Inflammatory macrophage treated with lipopolysaccharide for 4 hours (primary cell): Measurements from ENCODE around the gene MAN1B1.
A peak's percentile ranks its signal among the peaks of the same experiment; 100 is the strongest.

Experiments used
- DNase-seq: peaks from one replicate; pipeline ENCODE4 v3.0.0-alpha.2; 2020

The MAN1B1 gene

DNA sequence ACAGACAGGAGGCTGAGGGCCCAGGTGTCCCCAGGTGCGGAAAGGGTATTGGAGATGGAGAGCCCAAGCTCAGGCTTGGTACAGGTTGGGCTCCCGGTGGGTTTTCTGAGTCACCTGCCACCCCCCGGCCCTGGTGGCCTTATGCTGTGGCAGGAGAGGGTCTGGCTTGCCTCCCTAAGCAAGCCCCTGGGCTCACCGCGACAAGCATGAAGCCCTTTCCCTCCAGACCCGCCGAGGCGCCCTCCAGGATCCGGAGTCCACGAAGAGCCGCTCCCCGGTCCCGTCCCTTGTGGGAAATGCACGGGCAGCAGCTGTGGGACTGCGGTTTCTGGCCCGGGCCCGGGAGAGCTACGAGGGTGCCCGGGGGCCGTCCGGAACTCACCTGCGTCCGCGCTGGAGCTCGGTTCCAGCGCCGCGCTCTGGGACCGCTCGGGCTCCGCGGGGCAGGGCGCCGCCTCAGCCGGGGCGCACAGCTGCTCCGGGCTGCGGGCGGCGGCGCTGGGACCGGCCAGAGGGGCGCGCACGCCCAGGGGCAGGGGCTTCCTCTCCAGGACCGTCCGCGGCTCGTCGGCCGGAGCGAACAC is 17.2 kb upstream of the MAN1B1 start:
- no peak for DNase-seq

DNA sequence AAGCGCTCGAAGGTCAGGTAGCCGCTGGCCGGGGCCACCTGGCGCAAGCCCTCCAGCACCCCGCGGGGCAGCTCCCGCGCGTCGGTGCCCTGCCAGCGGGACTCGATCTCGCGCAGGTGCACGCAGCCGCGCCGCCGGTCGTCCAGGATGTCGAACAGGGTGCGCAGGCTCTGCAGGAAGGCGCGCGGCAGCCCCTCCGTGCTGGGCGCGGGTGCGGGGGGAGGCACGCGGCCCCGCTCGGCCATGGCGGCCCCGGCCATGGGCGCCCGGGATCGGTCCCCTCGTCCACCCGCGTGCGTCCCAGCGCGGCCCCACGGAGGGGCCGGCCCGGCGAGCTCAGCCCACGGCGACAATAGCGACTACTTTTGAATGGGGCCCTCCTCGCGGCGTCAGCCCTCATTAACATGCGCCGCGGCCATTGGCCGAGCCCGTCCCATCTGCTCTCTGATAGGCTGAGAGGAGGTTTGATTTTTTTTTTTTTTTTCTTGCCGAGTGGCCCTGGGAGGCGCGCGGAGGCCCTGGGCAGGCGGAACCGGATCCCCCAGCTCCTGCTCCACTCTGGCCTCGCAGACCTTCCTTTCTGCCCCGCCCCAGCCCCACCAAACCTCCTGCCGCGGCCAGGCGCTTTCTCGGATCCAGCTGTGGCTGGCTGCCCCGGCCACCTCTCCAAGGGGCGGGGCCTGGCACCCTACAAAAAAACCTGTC is 16.4 kb upstream of the MAN1B1 start, which contains the start of gene SAPCD2:
SAPCD2 (minus strand) TSS at position 357 of the 705 bp plus-strand sequence; CDS start at position 260, 97 bp downstream.
- peak; percentile 93 for DNase-seq

GRCh38 chr9:137070906-137071275 is 15.9 kb upstream of the MAN1B1 start:
- DNase-seq: peak; percentile 14

DNA sequence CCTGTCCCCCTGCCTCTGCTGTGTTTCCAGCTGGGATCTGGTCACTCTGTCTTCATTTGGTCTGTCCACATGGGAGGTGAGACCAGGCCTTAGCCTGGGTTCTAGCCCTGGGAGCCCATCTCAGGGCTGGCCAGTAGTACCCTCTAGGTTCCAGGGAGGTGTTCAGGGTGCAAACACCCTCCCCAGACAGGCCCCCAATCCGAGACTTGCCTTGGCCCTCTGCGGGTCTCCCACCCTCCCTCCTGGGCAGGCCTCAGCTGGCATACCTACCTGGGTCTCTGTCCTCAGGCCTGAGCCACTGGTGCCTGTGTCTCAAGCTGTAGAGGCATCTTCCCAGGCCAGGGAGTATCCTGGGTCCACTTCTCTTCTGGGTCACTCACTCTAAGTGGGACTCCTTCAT is 15.5 kb upstream of the MAN1B1 start:
- no peak for DNase-seq

DNA sequence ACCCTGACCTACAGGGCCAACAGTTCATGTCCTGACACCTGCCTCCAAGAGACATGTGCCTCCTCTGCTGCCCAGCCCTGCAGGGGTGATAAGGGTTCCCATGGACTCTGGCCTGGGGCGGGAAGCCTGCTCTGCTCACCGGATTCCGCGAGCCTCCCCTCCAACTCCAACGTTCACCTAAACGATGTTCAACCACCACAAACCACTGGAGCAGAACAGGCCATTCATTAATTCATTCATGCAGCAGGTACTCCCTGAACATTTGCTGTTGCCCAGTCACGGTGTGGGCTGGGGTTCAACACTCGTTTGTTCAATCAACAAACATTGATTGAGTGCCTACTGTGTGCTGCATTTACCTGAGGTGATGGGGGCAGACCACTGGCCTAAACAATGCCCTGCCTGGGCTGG is 12.8 kb upstream of the MAN1B1 start:
- DNase-seq: no peak

- no peak for DNase-seq
These were observed 12.0 kb upstream of the MAN1B1 start for GRCh38 chr9:137074657-137075274.

DNA sequence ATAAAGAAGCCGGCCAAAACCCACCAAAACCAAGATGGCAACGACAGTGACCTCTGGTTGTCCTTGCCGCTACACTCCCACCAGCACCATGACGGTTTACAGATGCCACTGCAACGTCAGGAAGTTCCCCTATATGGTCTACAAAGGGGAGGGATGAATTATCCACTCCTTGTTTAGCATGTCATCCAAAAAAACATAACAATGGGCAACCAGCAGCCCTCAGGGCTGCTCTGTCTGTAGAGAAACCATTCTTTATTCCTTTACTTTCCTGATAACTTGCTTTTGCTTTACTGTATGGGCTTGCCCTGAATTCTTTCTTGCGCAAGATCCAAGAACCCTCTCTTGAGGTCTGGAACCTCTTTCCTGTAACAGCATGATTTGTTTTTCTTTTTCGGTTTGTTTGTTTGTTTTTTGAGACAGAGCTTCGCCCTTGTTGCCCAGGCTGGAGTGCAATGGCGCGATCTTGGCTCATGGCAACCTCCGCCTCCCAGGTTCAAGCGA is 11.5 kb upstream of the MAN1B1 start:
- DNase-seq: peak; percentile 41

- DNase-seq: no peak
These were observed 10.2 kb upstream of the MAN1B1 start for GRCh38 chr9:137076636-137077009.

DNA sequence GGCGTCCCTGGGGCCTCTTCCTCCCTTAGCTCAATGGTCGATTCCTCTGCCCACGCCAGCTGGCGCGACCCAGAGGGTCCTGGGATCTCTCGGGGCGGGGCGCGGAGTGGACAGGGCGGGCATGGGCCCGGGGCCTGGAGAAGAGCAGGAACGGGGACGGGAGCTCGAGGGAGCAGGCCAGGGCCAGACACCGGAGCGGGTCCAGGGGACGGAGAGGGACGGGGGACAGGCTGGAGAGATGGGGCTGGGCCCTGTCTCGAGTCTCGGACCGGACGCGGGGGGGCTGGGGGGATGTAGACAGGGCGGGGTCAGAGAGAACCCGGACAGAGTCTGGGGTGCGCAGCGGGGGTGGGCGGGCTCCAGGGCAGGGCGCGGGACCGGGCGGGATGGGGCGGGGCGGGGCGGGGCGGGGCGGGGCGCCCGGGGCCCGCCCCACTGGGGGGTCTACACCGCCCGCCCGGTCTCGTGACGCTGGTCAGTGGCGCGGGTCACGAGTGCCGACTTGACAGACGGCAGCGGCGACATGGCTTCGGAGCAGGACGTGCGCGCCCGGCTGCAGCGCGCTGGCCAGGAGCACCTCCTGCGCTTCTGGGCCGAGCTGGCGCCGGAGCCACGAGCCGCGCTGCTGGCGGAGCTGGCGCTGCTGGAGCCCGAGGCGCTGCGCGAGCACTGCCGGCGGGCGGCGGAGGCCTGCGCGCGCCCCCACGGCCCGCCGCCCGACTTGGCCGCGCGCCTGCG is 9.6 kb upstream of the MAN1B1 start, which contains the start of gene UAP1L1:
UAP1L1 (plus strand) TSS at position 508 of the 738 bp plus-strand sequence; CDS start at position 524, 16 bp downstream.
- DNase-seq: peak; percentile 80

DNA sequence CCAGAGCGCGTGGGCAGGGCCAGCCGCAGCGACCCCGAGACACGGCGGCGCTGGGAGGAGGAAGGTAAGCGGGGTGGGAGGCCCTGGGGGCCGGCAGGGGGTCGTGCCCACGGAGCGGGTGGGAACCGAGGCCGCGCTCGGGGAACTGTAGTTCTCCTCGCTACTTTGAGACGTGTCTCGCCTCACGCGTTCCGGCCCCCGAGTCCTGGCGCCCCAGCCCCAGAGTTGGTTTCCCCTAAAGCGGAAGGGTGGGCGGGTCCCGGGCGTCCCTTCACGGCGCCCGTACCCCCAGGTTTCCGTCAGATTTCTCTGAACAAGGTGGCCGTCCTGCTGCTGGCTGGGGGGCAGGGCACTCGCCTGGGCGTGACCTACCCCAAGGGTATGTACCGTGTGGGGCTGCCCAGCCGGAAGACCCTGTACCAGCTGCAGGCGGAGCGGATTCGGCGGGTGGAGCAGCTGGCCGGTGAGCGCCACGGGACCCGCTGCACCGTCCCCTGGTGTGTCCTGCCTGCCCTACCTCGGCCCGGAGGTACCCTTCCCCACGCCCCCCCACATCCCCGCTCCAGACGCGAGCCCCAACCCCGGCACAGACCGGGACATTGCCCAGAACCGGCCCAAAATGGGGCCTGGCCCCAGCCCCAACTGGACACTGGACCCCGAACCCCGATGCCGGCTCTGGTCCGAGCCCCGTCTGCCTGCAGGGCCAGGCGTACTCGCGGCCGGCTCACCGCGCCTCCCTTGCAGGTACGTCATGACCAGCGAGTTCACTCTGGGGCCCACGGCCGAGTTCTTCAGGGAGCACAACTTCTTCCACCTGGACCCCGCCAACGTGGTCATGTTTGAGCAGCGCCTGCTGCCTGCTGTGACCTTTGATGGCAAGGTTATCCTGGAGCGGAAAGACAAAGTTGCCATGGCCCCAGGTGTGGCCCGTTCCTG is 8.8 kb upstream of the MAN1B1 start:
- DNase-seq: no peak

- no peak for DNase-seq
These were observed 7.9 kb upstream of the MAN1B1 start for GRCh38 chr9:137078701-137079400.

- no peak for DNase-seq
These were observed 7.4 kb upstream of the MAN1B1 start for GRCh38 chr9:137079401-137079787.

DNA sequence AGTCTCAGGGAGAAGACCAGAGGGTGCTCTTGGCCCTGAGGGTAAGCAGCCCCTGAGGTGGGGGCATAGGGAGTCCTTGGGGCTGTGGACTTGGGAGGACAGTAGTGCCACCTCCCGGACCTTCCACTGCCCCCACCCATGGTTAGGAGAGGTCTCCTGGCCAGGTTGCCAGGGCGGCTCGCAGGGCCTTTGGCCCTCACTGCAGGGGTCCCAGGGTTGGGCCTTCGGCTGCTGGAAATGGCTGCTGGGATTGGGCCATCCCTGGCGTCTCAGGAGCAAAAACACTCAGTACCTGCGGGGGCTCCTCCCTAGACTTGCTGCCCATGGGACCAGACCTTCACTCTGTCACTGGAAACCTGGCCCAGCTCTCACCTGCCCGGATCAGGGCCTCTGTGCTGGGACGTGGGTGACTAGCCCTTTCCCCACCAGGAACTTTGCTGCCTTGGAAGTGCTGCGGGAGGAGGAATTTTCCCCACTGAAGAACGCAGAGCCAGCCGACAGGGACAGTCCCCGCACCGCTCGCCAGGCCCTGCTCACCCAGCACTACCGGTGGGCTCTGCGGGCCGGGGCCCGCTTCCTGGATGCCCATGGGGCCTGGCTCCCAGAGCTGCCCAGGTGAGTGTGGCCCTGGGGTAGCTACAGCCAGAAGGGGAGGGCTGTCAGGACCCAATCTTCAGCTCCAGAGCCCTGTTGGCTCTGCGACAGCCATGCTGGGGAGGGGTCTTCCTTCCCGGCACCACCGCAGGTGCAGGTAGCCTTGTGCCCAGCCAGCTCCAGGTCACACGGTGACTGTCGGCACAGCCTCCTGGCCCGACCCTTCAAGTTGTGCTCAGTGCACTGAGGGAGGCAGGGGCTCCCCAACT is 6.3 kb upstream of the MAN1B1 start:
- no peak for DNase-seq

GRCh38 chr9:137082222-137082924 is 4.4 kb upstream of the MAN1B1 start:
- DNase-seq: no peak

DNA sequence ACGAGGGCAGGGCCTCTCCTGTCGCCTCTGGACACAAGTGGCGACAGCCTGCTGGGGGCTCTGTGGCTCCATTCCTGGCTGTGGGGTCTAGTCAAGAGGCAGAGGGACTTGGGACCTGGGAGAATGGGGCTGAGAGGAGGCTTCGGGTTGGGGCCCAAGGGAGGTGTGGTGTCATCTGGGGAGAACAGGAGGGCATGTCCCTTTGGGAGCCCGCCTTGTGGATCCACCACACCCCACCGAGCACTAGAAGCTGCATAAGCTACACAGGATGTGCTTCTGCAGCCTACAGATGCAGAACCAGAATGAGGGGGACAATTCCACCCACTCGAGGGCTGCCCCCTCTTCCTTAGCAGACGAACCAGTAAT is 3.9 kb upstream of the MAN1B1 start:
- DNase-seq: no peak

- DNase-seq: peak; percentile 44
These were observed 3.3 kb upstream of the MAN1B1 start for GRCh38 chr9:137083394-137084004.

DNA sequence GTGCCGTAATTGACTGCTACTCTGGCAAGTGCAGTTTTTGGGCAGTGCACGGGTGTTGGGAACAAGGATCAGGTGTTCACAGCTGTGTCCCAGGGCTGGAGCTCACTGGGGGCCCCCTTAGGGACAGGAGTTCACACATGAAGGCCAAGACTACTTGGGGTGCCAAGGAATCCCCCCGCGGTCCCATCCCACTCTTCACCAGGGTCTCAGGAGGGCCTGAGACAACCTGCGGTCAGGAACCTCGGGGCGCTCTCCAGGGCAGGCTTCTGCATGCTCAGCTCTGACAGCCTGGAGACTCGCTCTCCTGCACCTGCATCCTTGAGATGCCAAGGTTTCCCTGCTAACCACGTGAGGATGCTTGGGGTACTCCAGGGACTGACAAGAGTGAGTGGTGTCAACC is 2.3 kb upstream of the MAN1B1 start:
- DNase-seq: no peak

GRCh38 chr9:137085920-137086530 is 760 bp upstream of the MAN1B1 start:
- peak; percentile 22 for DNase-seq

- peak; percentile 43 for DNase-seq
These were observed 682 bp downstream of the MAN1B1 start for GRCh38 chr9:137087409-137087925.
